ENCODE results near the gene IRAG1.

IRAG1 gene

GRCh38 chr11:10660323-10660722, 33.2 kb downstream of the IRAG1 start:
- TF ChIP-seq, protein P1, sequence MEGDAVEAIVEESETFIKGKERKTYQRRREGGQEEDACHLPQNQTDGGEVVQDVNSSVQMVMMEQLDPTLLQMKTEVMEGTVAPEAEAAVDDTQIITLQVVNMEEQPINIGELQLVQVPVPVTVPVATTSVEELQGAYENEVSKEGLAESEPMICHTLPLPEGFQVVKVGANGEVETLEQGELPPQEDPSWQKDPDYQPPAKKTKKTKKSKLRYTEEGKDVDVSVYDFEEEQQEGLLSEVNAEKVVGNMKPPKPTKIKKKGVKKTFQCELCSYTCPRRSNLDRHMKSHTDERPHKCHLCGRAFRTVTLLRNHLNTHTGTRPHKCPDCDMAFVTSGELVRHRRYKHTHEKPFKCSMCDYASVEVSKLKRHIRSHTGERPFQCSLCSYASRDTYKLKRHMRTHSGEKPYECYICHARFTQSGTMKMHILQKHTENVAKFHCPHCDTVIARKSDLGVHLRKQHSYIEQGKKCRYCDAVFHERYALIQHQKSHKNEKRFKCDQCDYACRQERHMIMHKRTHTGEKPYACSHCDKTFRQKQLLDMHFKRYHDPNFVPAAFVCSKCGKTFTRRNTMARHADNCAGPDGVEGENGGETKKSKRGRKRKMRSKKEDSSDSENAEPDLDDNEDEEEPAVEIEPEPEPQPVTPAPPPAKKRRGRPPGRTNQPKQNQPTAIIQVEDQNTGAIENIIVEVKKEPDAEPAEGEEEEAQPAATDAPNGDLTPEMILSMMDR (IDR thresholded peaks at IDR 0.05; ENCODE audit: insufficient read depth, low read depth, low read length, missing control alignments), result no peak
- no peak for DNase-seq (ENCODE audit: low read depth)
- H3K4me3 ChIP-seq (ENCODE audit: low read depth, low read length), result no peak overlapping the region

GRCh38 chr11:10659339-10660216, 34.0 kb downstream of the IRAG1 start:
- DNase-seq (ENCODE audit: low read depth), result peak; percentile 9
- no peak overlapping the region for H3K4me3 ChIP-seq (ENCODE audit: low read depth, low read length)
- TF ChIP-seq, protein P1 (IDR thresholded peaks at IDR 0.05; ENCODE audit: insufficient read depth, low read depth, low read length, missing control alignments), result no peak

DNA sequence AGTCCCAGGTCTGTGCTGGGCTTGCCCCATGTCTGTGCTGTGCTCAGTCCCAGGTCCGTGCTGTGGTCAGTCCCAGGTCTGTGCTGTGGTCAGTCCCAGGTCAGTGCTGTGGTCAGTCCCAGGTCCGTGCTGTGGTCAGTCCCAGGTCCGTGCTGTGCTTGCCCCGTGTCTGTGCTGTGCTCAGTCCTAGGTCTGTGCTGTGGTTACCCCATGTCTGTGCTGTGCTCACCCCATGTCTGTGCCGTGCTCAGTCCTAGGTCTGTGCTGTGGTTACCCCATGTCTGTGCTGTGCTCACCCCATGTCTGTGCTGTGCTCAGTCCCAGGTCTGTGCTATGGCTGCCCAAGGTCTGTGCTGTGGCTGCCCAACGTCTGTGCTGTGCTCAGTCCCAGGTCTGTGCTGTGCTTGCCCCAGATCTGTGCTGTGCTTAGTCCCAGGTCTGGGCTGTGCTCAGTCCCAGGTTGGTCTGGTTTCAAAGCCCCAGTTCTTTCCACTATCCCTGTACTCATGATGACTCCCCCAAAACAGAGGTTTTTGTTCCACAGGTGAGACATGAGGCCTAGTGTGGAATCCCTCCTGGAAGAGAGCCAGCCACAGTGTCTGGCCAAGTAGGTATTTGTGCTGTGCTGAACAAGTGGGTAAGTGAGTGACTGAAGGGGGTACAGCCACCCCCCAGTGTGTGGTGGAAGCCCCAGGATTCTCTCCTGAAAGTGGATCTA, 34.8 kb downstream of the IRAG1 start:
- no peak overlapping the region for H3K4me3 ChIP-seq (ENCODE audit: low read depth, low read length)
- TF ChIP-seq, protein P1 (IDR thresholded peaks at IDR 0.05; ENCODE audit: insufficient read depth, low read depth, low read length, missing control alignments), result no peak

DNA sequence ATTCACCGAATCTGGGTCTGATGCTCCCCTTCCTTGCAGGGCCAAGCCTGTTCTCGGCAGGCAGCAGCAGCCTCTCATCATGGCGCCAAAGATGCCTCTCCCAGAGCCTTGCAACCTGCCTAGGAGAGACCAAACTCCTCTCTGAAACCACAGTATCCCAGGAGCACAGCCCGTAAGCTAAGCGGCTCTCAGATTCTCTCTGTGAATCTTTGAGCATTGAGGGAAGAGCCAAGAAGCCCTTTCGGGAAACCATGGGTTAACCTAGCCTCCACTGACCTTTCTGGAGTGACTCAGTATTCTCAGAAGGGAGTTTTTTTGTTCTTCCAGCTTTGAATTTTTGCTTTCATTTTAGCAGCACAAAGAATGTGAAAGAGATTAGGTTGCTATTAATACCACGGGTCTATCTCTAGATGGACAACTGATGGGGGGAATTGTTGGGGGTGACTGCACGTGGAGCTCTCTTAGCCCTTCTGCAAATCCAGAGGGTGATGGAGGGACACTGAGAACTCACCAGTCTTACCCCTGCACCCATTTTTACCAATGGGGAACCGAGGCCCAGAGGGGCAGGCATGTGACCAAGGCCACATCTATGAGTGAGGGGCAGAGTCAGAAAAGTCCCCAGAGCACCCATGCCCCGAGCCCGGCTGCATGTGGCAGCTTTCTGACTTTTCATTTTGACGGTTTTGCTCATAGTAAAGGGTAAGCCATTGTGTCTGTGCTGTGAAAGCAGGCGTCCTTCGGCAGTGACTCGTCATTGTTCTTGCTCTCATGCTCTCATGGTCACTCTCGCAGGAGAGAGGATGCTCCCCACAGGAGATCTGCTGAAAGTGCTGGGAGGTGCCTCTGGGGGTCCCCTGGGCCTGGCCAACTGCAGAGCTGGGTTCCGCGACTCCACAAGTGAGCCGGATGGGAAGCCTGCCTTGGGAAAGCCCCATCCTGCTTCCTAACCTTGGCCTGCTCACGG, 36.0 kb downstream of the IRAG1 start:
- H3K4me3 ChIP-seq (ENCODE audit: low read depth, low read length), result peak overlapping the region; percentile 31
- peak; percentile 72 for DNase-seq (ENCODE audit: low read depth)
- TF ChIP-seq, protein P1 (IDR thresholded peaks at IDR 0.05; ENCODE audit: insufficient read depth, low read depth, low read length, missing control alignments), result no peak

More for the DNA sequence above, 34.8 kb downstream of the IRAG1 start:
- DNase-seq (ENCODE audit: low read depth), result no peak

DNA sequence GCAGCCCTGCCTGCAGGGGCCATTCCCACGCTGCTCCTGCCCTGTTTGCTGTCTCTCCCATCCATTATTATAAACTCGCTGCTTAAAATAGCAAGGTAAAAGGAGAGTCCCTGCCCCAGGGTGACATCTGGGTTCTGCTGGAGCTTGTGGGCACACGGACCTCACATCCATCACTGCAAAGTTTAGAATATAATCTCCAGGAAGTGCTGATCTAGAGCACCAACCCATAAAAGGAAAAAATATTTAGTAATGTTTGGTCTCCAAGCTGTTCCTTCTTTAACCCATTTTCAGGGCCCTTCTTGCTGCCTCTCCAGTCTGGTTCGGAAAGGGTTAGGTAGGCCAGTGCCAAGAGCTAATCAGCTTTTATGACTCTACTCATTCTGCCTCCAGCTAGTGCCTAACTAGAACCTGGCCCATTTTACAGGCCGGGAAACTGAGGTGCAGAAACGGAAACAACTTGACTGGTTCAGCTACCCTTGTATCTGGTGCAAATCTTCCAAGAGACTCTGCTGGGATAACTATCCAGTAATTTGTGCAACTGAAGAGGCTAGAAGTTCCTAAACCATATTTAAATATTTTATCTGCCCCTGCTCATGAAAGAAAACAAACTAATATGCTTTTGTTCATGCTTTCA, 37.5 kb downstream of the IRAG1 start:
- DNase-seq (ENCODE audit: low read depth), result no peak
- no peak overlapping the region for H3K4me3 ChIP-seq (ENCODE audit: low read depth, low read length)
- TF ChIP-seq, protein P1 (IDR thresholded peaks at IDR 0.05; ENCODE audit: insufficient read depth, low read depth, low read length, missing control alignments), result no peak

GRCh38 chr11:10655227-10655626, 38.3 kb downstream of the IRAG1 start:
- DNase-seq (ENCODE audit: low read depth), result no peak
- TF ChIP-seq, protein P1 (IDR thresholded peaks at IDR 0.05; ENCODE audit: insufficient read depth, low read depth, low read length, missing control alignments), result no peak

More at GRCh38 chr11:10655227-10655626, 38.3 kb downstream of the IRAG1 start:
- no peak overlapping the region for H3K4me3 ChIP-seq (ENCODE audit: low read depth, low read length)

Measured in GM12865 (cell line).